Hematopoietic multipotent progenitor cell treated with erythropoietin and hydrocortisone succinate and interleukin-3 and kit ligand, for 8 days (in vitro differentiated cells): Measurements from ENCODE around the gene P2RX6.
"Not testable (repeated sequence)": the region's sequence is repeated elsewhere in the genome, so short reads cannot be mapped to it uniquely, and the experiment has no call there.

Experiments
- DNase-seq: peaks from one replicate; pipeline ENCODE4 v3.0.0-alpha.2; 2015

Gene P2RX6

DNA sequence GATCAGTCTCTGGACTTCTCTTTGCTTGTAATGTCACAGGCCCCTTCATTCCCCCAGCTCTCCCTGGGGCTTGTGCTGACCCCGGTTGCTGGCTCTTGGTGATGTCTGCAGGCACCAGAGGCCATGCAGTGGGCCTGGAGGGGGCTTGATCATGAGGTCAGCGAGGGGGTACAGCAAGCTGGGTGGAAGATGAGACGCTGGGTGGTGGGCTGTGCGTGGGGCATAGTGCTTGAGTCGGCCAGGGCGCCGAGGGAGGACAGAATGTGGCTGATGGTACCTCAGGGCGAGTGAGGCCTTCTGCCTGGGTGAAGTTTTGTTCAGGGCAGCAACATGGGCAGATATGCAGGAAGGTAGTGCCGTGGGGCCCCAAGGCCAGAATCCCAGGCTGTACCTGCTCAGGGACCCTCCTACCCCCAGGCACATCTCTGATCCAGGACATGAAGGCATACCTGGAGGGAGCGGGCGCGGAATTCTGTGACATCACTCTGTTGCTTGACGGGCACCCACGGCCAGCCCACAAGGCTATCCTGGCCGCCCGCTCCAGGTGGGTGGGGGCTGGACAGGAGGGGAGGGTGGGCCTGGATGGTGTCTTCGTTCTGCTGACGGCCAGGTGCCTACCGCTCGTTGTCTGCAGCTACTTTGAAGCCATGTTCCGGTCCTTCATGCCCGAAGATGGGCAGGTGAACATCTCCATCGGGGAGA lies 19.5 kb upstream of the P2RX6 start:
- DNase-seq: no peak

DNA sequence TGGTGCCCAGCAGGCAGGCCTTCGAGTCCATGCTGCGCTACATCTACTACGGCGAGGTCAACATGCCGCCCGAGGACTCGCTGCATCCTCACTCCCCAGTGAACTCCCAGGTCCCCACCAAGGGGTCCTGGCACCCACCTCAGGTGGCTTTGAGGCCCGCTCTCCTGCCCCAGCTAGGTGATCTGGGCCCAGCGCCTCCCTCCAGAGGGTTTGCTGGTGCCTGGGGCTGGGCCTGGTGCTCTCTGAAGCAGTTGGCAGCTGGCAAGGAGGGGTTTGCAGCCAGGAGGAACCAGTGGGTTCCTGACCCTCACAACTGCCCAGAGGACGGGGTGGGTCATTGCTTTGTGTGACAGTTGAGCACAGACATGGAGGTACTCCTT lies 18.9 kb upstream of the P2RX6 start:
- no peak for DNase-seq

DNA sequence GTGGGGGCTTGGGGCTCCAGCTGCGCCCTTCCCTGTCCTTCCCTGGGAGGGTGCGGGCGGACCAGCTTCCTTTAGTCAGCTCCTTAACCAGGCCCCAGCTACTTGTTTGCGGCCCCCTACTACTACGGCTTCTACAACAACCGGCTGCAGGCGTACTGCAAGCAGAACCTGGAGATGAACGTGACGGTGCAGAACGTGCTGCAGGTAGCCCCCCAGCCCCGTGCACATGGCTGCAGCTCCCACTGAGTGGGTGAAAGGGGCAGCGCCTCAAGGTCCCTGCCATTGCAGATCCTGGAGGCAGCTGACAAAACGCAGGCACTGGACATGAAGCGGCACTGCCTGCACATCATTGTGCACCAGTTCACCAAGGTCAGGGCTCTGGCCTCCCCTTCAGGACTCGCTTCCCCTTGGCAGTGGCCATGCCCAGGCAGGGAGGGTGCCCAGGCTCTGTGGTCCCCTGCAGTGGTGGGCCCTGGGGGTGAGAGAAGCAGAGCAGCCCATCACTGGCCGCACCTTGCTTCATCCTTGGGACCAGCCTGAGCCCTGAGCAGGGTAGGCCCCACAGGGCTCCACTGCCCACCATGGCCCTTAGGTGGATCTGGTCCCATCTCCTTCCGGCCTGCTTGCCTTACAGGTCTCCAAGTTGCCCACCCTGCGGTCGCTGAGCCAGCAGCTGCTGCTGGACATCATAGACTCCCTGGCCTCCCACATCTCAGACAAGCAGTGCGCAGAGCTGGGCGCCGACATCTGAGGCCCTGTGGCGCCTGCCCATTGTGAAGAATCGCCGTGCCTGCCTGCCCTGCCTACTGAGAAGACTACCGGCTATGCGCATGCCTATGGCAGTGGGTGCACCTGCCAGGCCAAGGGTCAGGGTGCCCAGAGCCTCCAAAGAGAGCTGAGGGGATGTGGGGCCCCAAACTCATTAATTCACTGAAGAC lies 18.1 kb upstream of the P2RX6 start:
- DNase-seq: no peak

DNA sequence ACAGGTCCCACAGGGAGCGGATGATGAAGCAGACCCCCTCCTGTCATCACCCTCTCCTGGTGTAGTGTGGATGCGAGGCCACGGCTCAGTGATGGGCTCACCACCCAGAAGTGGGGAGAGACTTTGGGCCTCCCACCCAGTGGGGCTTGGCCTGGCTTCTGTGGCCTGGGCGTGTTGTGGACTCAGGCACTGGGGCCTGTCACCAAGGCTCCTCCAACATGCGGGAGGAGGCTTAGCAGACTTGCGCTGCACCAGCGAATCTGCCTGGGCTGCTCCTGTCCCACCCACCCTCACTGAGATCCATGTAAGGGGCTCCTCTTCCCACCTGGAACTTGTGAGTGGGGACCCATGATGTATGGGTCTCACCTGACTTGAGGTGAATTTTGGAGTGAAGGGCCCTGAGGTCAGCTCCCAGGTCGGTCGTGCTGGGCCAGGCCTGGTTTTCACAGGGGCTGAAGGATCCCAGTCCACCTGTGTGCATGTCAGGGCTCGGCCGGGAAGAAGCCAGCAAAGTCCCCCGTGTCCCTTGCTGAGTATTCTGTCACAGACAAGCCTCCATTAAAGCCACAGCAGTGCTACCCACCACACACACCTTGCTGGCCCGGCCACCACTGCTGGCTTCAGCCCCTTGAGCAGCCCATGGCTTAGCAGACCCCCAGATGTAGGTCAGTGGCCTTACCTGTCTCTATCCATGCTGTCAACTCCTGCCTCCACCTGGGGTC lies 17.3 kb upstream of the P2RX6 start:
- no peak for DNase-seq

DNA sequence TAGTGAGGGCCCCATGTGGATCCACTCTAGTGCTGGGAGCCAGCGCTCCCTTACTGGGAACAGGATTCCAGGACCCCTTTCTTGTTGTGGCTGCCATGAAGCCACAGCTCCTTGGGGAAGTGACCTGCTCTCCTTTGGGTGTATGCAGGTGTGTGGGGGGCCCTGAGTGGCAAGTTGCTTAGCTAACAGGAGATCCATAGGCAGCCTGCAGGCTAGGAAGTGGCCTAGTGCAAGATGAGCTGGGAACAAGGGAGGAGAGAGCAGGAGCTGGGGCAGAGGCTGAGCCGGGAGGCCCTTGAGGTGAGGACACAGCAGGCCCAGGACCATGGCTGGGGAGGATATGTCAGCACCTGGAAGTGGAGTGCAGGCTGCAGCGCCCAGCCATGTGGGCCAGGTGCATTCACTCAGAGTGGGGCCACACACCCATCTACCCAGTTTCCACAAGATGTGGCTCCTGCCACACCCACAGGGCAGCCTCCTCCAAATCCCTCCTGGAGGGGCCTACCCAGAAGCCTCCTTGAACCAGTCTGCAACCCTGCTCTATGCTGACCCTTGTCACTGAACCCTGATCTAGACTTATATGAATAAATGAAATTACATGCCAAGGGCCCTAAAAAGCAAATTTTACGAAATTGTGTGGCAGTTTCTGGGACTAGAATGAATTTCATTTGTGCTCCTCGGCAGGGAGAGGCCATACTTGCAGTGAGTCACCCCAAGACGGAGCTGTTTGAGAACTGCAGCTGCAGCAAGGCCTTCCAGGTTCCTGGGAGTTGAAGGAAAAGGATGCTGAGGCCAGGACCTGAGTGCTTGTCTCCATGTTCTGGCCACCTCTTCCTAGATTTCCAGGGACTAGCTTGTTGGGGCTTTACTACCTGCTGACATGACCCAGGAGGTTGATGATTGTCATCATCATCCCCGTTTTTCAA lies 16.3 kb upstream of the P2RX6 start:
- DNase-seq: peak; percentile 15

DNA sequence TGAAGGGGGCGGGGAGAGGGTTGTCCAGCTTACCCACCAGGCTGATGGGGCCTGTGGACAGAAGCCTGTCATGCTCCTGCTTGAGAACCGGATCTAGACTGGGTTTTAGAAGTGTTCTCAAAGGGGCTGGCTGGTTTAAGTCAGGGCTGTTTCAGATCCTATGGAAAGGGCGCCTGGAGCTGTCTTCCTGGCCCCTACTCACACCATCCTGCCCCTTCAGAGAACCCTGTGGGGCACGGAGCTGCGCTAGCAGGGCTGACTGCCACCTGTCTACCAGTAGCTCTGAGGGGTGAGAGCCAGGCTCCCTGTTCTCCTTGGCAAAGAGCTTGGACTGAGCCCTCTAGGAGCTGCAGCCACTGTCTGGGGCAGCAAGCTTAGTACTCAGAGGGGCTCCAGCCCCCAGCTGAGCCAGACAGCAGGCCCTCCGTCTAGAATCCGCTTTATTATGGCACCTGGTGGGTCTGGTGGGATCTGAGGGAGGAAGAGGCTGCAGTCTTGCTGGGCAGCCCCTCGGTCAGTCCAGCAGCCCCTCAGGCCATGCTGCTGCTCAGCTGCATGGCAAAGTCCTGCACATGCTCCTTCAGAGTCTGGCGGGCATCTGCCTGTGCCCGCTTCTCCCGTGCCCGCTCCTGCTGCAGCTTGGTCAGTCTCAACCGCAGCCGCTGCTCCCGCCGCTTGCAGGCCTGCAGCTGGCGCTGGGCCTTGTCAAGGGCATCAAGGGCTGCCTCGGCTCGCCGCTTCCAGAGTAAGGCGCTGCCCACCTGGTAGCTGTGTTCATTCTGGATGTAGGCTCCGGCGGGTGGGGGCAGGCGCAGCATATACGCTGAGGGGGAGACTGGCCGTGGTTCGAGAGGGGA lies 15.4 kb upstream of the P2RX6 start:
- DNase-seq: no peak

DNA sequence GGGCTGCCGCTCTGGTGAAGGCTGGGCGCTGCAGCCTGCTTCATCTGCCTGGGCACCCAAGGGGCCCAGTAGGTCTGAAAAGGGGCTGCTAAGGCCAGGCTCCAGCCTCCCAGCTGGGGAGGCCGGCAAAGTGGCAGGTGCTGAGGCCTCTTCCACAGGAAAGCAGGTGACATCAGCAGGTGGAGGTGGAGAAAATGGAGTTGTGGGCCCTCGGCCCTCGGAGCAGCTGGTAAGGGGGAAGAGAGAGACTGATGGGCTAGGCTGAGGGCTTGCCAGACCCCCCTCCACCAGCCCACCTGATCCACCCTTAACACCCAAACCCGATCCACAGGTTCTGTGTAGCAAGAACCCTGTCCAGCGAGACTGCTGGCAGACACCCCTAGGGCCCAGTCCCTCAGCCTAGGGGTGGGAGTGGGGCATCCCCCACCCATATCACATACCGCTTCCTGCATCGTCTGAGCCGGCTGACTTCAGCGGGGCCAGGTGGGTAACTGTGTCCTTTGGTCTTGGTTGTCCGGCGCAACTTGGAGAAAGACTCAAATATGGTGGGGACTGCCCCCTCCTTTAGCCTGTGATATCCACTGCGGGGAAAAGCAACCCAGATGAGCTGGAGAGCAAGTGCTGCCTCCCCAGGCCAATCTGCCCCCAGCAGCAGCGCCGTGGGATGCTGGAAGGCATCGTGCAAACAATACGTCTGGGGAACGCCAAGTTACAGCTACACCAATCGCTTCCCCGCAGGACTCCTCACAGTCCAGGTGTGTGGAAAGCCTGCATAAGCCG lies 14.6 kb upstream of the P2RX6 start:
- DNase-seq: no peak

DNA sequence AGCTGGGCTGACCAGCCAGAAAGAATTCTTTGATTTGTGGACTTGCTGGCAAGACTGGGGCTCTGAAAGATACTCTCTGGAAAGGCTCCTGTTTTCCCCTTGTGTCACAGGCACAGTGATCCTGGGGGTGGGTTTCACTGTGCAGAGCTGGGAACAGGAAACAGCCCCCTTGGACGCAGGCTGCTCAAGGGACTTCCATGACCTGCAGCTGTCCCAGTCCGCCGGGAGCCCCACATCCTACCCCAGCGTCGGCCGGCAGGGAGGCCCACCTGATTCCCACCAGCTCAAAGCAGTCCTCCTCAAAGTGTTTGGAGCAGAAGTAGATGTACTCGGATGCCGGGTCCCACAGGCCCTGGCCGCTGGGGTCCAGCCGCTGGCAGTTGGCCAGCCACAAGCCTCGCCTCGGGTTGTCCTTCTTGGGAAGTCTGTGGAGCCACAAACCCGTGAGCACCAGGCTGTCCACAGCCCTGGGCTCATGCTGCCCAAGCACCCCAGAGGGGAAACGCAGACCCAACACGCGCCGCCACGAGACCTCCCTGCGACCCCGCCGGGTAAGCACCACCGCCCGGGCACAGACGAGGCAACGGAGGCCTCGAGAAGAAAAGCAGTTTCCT lies 13.9 kb upstream of the P2RX6 start:
- no peak for DNase-seq

DNA sequence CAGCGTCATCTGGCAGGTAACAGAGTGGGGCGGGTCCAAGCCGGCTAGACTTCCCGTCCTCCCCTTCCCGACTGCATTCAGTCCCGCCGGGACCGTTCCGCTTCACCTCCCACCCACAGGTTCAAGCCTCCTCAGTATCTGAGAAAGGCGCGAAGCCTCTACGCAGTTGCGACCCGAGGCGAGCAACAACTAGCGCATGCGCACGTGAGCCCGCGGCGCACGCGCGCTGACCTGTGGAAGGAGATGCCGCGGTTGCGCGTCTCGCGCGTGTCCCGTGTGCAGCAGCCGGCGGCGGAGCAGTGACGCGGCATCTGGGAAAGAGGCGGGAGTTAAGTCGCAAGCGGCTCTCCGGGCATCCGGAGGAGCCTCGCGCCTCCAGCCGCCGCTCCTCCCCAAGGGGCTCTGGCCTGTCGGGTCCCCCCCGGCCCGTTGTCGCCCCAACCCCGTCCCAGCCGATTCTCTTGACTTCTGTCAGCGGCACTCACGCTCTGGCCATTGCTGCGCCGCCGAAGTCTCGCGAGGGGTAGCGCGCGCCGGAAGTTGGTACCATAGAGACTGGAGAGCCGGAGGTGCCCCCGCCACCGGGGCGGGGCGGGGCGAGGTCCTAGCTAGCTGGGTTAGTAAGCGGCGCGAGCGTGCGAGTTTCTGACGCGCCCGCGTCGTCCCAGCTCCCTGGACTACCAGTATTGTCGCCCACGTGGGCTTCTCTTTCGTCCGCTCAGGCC lies 13.2 kb upstream of the P2RX6 start, which contains the start of gene THAP7:
Gene THAP7 (minus strand): TSS at position 518 of the 725 bp plus-strand sequence. CDS start 207 bp downstream, at position 311.
- DNase-seq: peak; percentile 95

DNA sequence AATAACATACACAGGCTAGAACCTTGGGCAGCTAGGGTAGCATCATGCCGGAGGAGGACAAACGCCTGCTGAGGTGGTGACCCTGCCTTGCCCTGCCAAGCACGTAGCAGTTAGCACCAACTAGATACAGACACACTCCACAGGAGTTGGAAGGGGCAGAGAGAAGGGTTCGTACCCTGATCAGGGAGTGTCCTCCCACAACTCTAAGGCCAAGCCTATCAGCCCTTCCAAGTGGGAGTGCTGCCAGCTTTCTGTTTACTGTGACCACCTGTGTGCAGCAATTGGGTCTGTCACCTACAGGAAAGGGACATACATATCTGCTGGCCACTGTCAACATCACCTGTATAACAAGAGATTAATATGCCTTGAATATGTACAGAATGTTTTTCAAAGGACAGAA lies 11.2 kb upstream of the P2RX6 start:
- DNase-seq: peak; percentile 25

DNA sequence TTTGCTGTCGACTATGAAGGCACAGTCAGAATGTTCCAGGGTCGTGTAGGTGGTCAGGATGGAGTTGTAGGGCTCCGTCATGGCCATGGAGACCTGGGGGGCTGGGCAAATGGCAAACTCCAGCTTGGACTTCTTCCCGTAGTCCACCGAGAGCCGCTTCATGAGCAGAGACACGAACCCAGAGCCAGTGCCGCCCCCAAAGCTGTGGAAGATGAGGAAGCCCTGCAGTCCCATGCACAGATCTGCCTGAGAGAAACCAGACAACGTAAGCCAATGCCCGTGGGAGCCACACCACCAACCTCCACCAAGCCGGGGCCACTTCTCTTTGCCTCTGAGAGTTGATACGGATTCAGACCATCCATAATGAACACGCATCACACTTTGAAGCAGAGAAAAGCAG lies 5.8 kb upstream of the P2RX6 start:
- not testable (repeated sequence) for DNase-seq

DNA sequence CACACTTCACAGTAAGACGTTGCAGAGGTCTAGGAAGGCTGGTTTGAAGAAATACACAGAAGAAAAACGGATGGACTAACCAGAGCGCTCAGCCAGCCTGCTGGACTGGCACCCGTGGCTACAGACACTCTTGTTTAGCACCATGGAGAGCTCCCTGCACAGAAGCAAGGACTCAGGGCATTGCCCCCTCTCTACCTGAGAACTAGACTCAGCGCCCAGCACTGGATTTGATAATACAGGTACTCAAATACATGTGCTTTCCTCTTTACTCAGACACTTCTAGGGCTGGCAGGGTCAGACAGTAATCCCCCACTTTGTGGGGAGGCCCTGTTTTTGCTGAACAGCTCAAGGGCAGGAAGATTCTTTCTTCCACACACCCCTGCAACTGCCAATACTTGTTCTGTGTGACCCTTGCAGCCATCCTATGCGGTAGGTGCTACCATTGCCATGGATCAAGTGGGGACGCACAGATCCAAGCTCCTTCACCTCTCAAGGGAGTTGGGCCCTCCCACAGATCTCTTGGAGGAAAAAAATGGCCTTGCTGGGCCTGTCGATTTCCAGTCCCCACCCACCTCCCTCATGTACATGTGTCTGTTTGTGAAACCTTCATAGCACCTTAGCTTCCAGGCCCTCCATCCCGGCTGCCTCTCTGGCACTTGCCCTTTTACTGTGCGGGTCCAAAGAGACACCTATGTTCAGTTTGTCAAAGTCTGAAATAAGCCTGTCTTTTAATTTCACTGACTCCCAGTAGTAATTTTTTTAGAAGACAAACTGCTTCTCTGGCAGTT lies 5.1 kb upstream of the P2RX6 start:
- DNase-seq: peak; percentile 63

DNA sequence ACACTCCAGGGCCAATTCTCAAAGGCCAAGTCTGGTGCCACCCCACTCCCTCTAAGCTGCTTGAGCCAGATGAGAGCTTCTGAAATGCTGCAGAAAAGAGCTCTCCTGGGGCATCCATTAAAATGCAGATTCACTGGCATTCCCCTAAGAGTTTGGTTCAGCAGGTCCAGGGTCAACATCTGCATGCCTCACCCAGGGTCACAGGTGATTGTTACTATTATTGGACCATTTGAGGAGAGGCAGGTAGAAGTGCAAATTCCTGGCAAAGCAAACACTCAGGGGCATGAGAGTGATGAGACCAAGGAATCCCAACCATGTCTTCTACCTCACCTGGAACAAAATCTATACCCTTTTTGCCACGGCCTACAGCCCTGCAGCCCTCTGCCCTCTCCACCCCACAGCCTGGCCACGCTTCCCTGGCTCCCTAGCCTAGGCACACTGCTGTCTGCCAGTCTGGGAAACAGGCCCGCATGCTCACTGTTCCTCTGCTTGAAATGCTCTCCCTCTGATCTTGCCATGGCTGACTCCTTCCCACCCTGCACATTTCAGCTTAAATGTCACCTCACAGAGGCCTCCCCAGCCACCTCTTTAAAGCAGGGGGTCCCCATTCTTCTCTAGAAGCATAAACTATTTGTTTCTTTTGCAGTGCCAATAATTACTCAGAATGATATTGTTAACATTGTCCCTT lies 4.4 kb upstream of the P2RX6 start:
- DNase-seq: no peak

DNA sequence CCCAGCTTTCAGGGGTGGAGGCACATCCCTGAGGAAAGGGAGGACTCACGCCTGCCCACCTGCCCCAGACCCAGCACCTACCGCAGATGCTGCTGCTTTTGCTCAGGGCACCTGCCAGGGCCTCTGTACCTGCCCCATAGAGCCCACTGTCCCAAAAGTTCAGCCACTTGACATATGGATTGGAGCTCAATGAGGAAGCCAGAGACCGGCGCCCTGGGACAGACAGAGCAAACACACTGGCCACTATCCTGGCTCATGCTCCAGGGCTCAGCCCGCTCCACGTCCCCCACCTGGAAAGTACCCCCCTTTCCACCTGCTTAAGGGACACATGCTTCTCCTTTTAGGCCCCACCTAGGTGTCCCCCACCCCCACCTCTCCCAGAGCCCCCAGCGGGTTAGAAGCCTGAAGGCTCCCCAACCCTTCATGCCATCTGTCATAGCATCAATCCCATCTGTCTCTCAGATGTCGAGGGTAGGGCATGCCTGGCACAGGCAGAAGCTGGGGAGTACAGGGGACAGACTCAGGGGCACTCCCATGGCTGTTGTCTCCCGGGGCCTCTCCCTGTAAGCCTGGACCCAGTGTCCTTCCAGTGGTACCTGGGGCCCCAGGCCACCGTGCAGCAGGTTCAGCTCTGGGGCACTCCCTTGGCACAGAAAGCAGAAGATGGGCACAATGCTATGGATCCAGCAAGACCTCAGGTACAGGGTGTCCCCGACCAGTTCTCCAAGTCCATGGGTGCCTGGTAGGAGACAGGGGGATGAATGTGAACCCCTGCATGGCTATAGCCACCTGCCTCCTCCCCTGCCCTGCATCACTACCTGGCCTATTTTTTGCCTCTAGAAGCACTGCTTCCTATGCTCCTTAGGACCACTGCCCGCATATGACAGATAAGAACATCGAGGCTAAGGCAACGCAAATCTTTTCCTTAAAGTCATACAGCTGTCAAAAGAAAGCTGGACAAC lies 2.2 kb upstream of the P2RX6 start:
- DNase-seq: no peak

DNA sequence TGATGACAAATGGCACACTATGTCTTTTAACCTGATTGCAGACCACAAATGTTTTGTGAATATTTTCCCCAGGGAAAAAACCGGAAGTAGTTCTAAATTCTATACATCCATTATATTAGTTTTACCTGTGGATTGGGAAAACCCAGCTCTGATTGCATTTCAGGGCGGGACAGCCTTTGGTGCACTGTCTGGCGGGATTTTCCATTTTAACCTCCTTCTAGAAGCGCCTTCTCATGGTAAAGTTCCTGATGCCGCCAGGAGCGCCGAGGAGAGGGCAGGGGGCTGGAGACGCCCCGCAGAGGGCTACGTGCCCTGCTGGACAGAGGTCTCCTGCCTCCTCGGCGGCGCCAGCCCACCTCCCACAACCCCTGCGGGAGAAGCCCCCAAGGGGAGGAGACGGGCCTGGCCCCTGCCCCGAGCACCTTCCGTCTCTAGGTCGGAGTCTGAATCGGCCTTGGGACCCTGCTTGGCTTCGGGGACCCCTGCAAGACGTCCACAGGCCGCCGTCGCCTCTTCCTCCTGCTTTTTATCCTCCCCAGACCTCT lies 1.2 kb upstream of the P2RX6 start:
- DNase-seq: no peak

DNA sequence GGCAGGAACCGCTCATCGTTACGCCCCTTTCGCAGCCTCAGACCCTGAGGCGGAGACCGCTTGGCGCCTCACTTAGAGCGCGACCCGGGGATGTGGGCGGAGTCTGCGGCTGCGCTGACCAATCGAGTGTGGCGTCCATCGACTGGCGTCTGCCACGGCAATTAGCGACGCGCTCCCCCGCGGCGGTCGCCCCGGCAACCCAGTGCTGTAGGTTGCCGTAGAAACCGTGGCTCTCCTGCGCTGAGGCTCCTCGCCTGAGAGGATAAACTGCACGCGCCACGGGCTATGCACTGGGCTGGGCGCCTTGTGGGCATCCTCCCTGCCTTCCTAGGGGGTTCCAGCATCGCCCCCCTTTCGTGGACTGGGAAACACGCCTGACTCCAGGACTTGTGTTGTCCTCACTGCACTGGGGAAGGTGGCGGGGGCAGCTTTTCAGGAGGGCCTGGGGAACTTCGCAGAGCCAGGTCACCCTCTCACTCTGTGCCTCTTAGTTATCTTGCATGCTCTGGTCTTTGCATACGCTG lies 701 bp upstream of the P2RX6 start:
- peak; percentile 91 for DNase-seq
